MCF 10A (cell line): ENCODE results near the gene SYNPR. TPM values are rescaled to one million over a fixed set of nuclear protein-coding genes. Genes with fewer than 3 reads are reported as not detected.

ENCODE experiments used
- BruUV-seq: library from RNA; stranded (reverse); fragments of 400-500 nt; replicated peaks from 2 replicates; lab custom pipeline; 2021; lab: Mats Ljungman, UMichigan
- CTCF ChIA-PET: fragments of 300-600 bp; sonication (Branson Sonifier 250); formaldehyde crosslinking; extraction: SDS; loops from one replicate; lab custom pipeline; 2021; ENCODE audit warnings: antibody characterized with exemption, inconsistent platforms; lab: Yijun Ruan, JAX
- POLR2A ChIA-PET: fragments of 300-600, 350-650 bp; sonication (Branson Sonifier 250); formaldehyde crosslinking; extraction: SDS; loops from one replicate; lab custom pipeline; 2020; ENCODE audit warnings: antibody characterized with exemption, inconsistent platforms; lab: Yijun Ruan, JAX
- DNase-seq: peaks from one replicate; pipeline ENCODE4 v3.0.0-alpha.2; 2018; ENCODE audit not compliant: unreplicated experiment
- H3K27ac Mint-ChIP-seq: one replicate; pipeline ENCODE4 v1.8.0; 2022; ENCODE audit warnings: mild to moderate bottlenecking, low read depth, mixed read lengths; ENCODE audit not compliant: unreplicated experiment
- H3K27me3 Mint-ChIP-seq: one replicate; pipeline ENCODE4 v1.8.0; 2022; ENCODE audit warnings: mixed read lengths; ENCODE audit not compliant: insufficient read depth, unreplicated experiment
- H3K36me3 Mint-ChIP-seq: one replicate; pipeline ENCODE4 v1.8.0; 2022; ENCODE audit warnings: mild to moderate bottlenecking, moderate library complexity, mixed read lengths; ENCODE audit not compliant: insufficient read depth, unreplicated experiment
- H3K4me1 Mint-ChIP-seq: one replicate; pipeline ENCODE4 v1.8.0; 2022; ENCODE audit warnings: mixed read lengths; ENCODE audit not compliant: insufficient read depth, unreplicated experiment
- H3K4me3 Mint-ChIP-seq: one replicate; pipeline ENCODE4 v1.8.0; 2022; ENCODE audit warnings: mild to moderate bottlenecking, moderate library complexity, mixed read lengths; ENCODE audit not compliant: unreplicated experiment
- H3K9me3 Mint-ChIP-seq: one replicate; pipeline ENCODE4 v1.8.0; 2022; ENCODE audit warnings: mixed read lengths; ENCODE audit not compliant: unreplicated experiment
- CTCF ChIP-seq: fragments of 200-600 bp; IDR thresholded peaks from one replicate; pipeline ENCODE4 v1.8.0; 2022; ENCODE audit warnings: antibody characterized with exemption, mild to moderate bottlenecking; ENCODE audit not compliant: unreplicated experiment
- intact Hi-C: fragments of 100-400 bp; cut with micrococcal nuclease; formaldehyde crosslinking; loops from 2 replicates; pipeline ENCODE4 v1.14.1; 2022
- total RNA-seq: library from RNA; stranded (reverse); gene quantifications from 2 replicates; pipeline ENCODE4 v1.2.3, GENCODE V29; 2022

Gene SYNPR
- total RNA-seq, 1 experiment from 2014 or later: not detected

GRCh38 chr3:63296249-63296648 is 18.1 kb downstream of the SYNPR start:
- BruUV-seq: no TSS peak
- Mint-ChIP-seq H3K27me3 (peaks cover 72% of the 10 kb centered on the region), H3K27ac (no peak overlapping the region), H3K4me1 (no peaks in the 10 kb centered on the region), H3K4me3 (no peak overlapping the region), H3K9me3 (no peaks in the 10 kb centered on the region), H3K36me3 (no peaks in the 10 kb centered on the region)
- intact Hi-C loops: no loop called here
- ChIA-PET POLR2A (no interaction called here), CTCF (no interaction called here)
- DNase-seq: no peak
- no peak for TF ChIP-seq CTCF

DNA sequence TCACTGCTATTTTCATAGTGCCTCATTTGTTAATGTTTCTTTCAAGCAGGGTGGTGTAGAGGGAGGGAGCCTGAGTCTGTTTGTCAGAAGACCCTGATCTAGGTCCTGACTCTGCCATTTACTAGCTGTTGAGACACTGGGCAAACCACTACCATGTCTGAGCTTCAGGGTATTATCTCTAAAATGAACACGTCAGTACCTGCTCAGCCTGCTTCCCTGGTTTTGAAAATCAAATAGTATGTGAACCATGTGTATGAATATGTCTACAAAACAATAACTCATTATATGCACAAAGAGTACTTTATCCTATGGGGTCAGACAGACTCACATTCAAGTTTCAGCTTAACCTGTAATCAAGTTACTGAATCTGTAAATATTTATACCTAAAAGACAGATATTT is 25.1 kb downstream of the SYNPR start:
- intact Hi-C loops: no loop called here
- H3K9me3 Mint-ChIP-seq: no peaks in the 10 kb centered on the region
- peaks cover 89% of the 10 kb centered on the region for H3K27me3 Mint-ChIP-seq
- POLR2A ChIA-PET: no interaction called here
- H3K36me3 Mint-ChIP-seq: no peaks in the 10 kb centered on the region
- no peak for TF ChIP-seq CTCF
- no TSS peak for BruUV-seq
- no peak for DNase-seq
- CTCF ChIA-PET: interaction anchor here (0.6 kb wide), 1 partner anchor 21 kb away, joined by 3 read pairs; no protein-coding TSS in a partner anchor
- no peaks in the 10 kb centered on the region for H3K4me1 Mint-ChIP-seq
- H3K4me3 Mint-ChIP-seq: no peak overlapping the region
- no peak overlapping the region for H3K27ac Mint-ChIP-seq

DNA sequence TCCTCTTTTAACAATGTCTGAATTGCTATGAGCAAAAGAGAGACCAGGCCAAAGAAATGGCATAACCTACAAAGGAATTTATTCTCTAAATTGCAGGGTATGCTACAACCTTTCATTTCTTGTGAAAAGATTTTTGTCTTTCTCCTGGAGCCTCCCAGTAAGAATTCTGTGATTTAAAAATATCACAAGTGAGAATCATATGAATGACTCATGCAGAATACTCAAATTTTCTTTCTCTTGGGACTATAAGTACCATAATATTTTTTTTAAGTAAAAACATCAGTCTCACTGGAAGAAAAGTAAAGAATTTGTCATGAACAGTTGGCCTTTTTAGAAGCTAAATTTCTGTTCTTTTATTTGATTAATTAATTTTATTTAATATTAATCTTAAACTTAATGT is 26.3 kb downstream of the SYNPR start:
- no peaks in the 10 kb centered on the region for H3K9me3 Mint-ChIP-seq
- no peak overlapping the region for H3K4me3 Mint-ChIP-seq
- TF ChIP-seq CTCF: no peak
- intact Hi-C loops: no loop called here
- CTCF ChIA-PET: interaction anchor here (0.8 kb wide), 1 partner anchor 638 kb away, joined by 4 read pairs; no protein-coding TSS in a partner anchor
- no peaks in the 10 kb centered on the region for H3K36me3 Mint-ChIP-seq
- H3K4me1 Mint-ChIP-seq: no peaks in the 10 kb centered on the region
- POLR2A ChIA-PET: no interaction called here
- DNase-seq: no peak
- H3K27ac Mint-ChIP-seq: no peak overlapping the region
- H3K27me3 Mint-ChIP-seq: peaks cover 90% of the 10 kb centered on the region
- BruUV-seq: no TSS peak

DNA sequence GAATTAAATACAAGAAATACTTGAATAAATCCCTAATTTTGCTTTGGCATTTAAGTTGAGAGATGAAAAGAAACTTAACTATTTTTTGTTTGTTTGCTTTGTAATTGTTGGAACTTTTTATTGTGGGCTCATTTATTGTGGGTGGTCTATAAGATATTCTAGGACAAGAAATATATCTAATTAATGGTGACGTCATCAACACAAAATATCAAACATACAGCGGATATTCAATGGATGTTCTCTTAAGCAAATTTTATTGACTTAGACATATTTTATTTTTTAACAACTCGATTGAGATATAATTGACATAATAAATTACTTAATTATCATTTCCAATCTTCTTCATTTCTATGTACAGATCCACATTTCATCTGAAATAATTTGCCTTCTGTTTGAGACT is 30.0 kb downstream of the SYNPR start:
- BruUV-seq: no TSS peak
- Mint-ChIP-seq H3K36me3 (no peaks in the 10 kb centered on the region), H3K27ac (no peak overlapping the region), H3K27me3 (peaks cover 84% of the 10 kb centered on the region), H3K4me3 (no peak overlapping the region), H3K9me3 (no peaks in the 10 kb centered on the region), H3K4me1 (no peaks in the 10 kb centered on the region)
- intact Hi-C loops: no loop called here
- TF ChIP-seq CTCF: no peak
- no peak for DNase-seq
- POLR2A ChIA-PET: no interaction called here
- CTCF ChIA-PET: interaction anchor here (0.7 kb wide), 1 partner anchor 25 kb away, joined by 6 read pairs; no protein-coding TSS in a partner anchor
